PC-3 (cell line): ENCODE data around the gene MLXIPL.

Experiments used
- EZH2 ChIP-seq: fragments of 300-600 bp; sonication (generic); IDR thresholded peaks from one replicate; pipeline ENCODE4 v1.6.1; 2017; ENCODE audit warnings: antibody characterized with exemption, mild to moderate bottlenecking, low read length; ENCODE audit not compliant: unreplicated experiment
- TF ChIP-seq, protein P1 (sequence below): fragments of 300-600 bp; sonication (generic); conservative IDR thresholded peaks from 2 replicates; pipeline ENCODE4 v1.5.1; 2017; ENCODE audit warnings: antibody characterized with exemption, low read depth, mild to moderate bottlenecking, low read length

- TF ChIP-seq, protein P1, sequence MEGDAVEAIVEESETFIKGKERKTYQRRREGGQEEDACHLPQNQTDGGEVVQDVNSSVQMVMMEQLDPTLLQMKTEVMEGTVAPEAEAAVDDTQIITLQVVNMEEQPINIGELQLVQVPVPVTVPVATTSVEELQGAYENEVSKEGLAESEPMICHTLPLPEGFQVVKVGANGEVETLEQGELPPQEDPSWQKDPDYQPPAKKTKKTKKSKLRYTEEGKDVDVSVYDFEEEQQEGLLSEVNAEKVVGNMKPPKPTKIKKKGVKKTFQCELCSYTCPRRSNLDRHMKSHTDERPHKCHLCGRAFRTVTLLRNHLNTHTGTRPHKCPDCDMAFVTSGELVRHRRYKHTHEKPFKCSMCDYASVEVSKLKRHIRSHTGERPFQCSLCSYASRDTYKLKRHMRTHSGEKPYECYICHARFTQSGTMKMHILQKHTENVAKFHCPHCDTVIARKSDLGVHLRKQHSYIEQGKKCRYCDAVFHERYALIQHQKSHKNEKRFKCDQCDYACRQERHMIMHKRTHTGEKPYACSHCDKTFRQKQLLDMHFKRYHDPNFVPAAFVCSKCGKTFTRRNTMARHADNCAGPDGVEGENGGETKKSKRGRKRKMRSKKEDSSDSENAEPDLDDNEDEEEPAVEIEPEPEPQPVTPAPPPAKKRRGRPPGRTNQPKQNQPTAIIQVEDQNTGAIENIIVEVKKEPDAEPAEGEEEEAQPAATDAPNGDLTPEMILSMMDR: no peak
- no peak for TF ChIP-seq EZH2
These were observed 47.6 kb upstream of the MLXIPL start for GRCh38 chr7:73671857-73672445.
